Activated naive CD4-positive, alpha-beta T cell treated with anti-CD3 and anti-CD28 coated beads, Interleukin-2, amount 50 U/mL, for 16 hours (primary cell): ENCODE data around the gene STK16.
"Not testable (repeated sequence)": the region's sequence is repeated elsewhere in the genome, so short reads cannot be mapped to it uniquely, and the experiment has no call there.

Source experiments
- DNase-seq: peaks from one replicate; pipeline ENCODE4 v3.0.0-alpha.2; 2020

STK16 gene

DNA sequence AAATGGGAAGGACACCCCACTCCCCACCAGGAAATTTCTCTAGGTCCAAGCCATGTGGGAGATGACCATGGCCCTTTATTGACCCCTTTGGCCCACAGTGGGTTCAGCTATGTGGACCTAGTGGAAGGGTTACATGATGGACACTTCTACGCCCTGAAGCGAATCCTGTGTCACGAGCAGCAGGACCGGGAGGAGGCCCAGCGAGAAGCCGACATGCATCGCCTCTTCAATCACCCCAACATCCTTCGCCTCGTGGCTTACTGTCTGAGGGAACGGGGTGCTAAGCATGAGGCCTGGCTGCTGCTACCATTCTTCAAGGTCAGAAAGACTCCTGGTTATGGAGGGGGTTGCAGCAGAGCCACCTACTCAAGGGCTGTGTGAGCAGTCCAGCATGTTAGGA is 1.3 kb downstream of the STK16 start:
- no peak for DNase-seq

DNA sequence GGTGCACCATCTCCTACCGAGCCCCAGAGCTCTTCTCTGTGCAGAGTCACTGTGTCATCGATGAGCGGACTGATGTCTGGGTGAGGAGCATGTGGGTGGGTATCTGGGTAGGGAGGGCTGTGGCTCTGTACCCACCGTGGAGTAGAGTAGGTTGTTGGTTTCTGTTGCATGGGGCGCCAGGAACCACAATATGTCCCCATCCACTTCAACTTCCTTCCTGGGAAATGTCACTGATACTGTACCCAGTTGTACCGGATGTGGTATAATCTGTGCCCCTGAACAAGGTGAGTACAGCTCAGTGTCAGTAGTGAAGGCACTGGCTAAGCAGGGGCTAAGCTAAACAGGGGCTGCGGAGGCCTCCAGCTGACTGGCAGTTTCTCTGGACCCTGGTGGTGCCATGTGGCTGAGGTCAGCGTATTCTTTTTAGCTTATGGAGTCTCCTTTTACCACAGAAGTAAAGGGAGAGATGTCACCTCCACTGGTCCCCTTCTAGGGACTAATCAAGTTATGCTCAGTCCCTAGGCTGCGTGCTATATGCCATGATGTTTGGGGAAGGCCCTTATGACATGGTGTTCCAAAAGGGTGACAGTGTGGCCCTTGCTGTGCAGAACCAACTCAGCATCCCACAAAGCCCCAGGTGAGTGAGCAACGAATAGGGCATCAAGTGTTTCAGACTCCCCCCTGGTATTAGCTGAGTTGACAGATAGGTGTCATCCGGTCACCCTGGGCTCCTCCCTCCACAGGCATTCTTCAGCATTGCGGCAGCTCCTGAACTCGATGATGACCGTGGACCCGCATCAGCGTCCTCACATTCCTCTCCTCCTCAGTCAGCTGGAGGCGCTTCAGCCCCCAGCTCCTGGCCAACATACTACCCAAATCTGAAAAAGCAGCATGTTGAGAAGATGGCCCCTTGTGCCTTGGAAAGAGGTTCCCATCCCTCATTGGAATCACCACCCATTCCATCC is 2.7 kb downstream of the STK16 start:
- peak; percentile 56 for DNase-seq

DNA sequence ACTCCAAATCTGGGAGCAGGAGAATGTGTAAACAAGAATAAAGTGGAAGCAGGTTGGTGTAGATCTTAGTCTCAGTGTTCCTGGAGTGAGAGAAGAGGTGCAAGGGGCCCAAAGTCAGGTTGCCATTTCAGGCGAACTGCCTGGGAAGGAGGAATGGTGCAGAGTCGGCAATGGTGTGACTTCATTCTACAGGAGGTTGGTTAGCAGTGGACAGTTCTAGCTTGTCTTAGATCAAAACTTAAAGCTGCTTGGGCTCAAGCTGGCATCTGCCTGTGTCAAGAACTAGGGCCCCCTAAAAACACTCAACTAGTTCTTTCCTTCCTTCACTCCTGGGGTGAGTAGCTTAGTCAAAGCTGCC is 3.5 kb downstream of the STK16 start:
- DNase-seq, result no peak

DNA sequence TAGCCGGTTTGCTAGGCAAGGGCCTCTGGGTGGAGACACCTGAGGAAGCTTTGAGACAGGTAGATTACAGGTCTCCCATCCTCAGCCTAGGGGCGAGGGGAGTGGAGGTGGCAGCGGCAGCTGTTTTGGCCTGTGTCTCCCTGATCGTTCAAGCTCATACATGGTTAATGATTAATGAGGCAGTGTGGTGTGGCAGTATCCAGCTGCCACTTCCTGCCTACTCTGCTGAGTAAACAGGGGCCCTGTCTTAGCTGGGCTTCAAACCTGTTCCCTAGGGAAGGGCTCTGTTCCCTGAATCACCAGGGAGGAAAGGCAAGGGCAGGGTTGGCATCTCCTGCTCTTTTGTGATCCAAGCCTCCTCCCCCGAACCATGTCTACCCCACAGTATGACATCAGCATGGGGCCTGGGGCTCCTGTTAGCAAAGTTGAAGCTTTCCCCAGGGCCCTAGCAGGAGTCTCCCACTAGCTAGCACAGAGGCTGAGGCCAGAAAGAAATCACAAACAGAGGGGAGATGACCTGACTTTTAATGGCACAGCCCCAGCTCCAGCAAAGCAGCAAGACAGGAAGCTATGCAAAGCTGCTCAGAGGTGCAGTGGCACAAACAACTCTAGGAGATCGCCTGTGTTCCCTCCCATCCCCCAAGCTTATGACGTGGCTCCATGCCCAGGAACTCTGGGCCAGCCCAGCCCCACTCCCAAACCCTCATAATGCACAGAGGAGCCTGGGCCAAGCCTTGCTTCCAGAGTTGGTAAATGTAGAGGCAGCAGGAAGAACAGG is 4.1 kb downstream of the STK16 start:
- DNase-seq, result no peak

DNA sequence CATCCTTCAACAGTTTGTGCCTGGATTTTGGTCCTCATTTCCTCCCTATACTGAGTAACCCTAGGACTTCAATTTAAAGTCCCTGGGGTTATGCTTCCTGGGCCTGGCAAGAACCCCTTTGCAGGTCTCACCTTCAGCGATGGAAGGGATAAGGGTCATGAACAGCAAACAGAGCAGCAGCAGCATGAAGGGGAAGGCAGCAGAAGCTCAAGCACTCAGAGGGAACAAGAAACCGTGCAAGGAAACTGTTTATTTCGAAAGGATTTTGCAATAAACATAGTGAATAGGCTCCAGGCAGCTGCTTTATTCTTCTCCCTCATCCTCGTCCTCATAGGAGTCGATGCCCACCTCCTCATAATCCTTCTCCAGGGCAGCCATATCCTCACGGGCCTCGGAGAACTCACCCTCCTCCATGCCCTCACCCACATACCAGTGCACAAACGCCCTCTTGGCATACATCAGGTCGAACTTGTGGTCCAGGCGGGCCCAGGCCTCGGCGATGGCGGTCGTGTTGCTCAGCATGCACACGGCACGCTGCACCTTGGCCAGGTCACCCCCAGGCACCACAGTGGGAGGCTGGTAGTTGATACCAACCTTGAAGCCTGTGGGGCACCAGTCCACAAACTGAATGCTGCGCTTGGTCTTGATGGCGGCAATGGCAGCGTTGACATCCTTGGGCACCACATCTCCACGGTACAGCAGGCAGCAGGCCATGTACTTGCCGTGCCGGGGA is 4.9 kb downstream of the STK16 start:
- no peak for DNase-seq

DNA sequence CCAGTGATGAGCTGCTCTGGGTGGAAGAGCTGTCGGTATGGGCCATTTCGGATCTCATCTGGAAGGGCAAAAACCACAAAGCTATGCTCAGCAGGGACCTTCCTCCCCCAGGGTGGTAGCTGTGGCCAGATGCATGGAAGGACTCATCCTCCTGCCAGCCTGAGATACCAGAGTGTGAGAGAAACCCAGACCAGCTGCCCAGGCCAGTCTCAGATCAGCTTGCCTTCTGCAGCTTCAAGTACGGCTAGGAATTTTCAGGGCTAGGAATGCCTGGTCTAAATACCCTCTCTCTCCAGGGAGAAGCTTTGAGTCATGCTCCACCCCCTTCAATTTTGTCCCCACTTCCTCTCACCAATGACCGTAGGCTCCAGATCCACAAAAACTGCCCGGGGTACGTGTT is 6.4 kb downstream of the STK16 start:
- DNase-seq, result no peak

DNA sequence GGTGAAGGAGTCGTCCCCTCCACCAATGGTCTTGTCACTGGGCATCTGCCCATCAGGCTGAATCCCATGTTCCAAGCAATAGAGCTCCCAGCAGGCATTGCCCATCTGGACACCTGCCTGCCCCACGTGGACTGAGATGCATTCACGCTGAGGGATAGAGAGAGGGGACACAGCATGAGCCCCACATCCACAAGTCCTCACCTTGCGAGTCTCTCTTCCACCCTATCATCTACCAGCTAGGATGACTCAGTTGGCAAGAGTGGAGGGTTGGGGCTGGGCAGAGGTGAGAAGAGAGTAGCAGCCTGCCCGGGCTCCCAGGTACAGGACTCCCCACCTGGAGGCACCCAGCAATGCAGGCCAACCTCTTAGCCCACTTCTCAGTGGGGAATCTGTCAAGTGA is 6.8 kb downstream of the STK16 start:
- peak; percentile 40 for DNase-seq

DNA sequence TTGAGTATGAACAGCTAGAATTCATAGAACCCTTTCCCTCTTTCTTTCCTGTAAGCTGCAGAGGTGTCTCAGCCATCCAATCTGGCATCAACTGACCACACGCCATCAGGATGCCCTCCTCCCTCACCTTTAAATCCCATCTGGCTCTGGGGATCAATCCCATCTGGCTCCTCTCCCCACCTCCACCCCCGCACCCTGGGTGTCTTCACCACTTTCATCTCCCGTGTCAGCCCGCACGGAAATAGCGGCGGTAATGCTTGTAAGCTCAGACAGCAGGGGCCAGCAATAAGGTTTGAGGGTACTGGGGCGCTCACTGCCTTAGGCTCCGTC is 7.3 kb downstream of the STK16 start:
- peak; percentile 48 for DNase-seq

DNA sequence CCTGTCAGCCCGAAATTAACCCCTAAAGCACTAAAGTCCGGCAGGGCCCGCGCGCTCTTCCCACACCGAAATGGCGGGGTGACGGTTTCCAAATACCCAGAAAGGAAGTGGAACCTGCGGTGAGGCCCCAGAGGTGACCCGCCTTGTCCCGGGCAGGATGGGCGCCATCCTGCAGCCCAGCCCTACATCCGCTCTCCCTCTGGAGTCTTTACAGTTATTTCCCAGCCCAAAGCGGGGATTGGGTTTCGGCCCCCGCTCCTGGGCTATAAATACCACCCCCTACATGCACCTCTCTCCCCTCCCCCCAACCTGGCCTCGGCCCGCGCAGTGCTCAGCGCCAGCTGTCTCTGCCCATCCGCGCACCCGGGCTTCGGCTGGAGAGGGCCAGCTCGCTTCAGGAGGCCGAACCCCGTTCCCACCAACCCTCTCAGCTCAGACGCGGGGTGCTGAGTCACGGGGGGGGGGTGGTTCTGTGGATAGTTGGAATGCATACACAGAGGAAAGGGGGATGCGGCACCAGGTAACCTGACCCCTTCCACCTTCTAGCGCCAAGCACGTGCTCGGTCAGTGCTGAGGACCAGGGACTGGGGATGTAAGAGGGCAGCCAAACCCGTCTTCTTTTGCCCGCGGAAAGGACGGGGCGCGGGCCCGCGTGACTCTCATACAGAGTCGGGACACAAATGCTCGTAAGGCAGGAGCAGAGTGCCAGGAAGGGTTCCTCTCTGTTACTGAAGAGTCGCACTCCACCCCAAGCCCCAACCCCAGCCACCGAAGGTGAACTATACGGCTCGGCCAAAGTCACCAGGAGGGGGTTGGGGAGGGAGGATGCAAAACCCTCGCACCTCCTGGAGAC is 7.8 kb downstream of the STK16 start, which contains the start of gene TUBA4B:
TSS of gene TUBA4B (plus strand) at position 344 of the 853 bp plus-strand sequence. CDS start at position 509, 165 bp downstream.
- DNase-seq, result peak; percentile 47

DNA sequence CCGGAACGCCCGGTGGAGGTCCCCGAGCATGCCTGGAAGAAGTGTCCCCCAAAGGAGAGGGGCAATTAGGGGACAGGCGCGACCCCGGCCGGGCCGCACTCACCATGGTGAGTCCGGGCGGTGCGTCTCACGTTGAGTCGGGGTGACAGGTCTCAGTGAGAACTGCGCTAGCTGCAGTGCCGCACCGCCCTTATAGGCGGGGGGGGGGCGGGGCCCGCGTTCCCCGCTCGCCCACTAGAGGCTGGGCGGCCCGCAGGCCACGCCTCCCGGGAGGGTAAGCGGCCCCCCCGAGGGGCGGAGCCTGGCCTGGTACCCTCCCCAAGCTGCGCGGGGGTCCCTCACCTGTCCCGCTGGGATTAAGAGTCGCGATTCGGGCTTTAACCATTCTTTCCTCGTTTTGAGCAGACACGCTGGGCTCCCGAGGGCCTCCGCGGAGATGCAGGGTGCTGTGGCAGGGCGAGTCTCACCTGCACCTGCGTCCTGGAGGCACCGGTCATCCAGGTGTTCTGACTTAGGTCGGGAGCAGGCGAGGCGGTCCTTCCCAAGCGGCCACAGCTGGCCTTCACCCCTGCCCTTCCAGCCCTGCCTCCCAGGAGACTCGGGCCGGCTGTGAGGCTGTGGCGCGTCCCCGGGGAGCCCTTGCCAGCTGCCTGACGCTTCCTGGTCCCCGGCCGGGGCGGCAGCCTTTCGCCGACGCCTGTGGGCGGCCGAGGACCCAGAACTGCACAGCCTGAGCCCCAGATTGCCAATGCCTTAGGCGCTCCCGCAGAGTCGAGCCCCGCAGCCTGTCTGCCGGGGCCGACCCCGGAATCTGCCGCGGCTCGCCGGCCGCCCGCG is 8.7 kb downstream of the STK16 start, which contains the start of gene TUBA4A:
TSS of gene TUBA4A (minus strand) at position 166 of the 837 bp plus-strand sequence. CDS start at position 106, 60 bp downstream.
- DNase-seq, result peak; percentile 91

DNA sequence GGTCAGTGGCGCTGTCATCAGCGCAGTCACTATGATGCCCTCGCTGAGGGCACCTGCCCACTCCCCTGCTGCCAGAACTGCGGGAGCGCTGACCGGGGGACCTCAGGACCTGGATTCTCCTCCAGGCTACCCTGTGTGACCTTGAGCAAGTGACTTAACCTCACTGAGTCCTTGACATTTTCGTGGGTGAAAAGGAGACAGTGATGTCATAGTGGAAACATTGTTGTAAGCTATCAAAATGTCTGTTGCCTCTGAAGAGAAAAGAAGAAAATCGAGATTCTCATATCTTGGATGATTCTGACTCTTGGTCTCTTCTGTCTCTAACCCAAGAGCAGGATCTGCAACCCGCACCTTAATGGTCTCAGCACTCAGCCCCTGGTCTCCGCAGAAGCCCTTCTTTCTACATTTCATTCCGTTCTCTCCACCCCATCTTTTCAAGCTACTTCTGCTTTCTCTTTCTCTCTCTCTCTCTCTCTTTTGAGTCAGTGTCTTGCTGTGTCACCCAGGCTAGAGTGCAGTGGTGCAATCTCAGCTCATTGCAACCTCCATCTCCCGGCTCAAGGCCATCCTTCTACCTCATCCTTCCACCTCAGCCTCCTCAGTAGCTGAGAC is 9.4 kb downstream of the STK16 start:
- peak; percentile 46 for DNase-seq

DNA sequence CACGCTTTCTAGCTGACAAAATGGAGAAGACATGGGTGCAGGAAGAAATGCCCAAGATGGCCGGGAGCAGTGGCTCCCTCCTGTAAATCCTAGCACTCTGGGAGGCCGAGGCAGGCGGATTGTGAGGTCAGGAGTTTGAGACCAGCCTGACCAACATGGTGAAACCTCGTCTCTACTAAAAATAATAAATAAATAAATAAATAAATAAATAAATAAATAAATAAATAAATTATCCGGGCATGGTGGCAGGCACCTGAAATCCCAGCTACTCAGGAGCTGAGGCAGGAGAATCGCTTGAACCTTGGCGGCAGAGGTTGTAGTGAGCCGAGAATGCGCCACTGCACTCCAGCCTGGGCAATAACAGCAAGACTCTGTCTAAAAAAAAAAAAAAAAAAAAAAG is 13.7 kb downstream of the STK16 start:
- not testable (repeated sequence) for DNase-seq

DNA sequence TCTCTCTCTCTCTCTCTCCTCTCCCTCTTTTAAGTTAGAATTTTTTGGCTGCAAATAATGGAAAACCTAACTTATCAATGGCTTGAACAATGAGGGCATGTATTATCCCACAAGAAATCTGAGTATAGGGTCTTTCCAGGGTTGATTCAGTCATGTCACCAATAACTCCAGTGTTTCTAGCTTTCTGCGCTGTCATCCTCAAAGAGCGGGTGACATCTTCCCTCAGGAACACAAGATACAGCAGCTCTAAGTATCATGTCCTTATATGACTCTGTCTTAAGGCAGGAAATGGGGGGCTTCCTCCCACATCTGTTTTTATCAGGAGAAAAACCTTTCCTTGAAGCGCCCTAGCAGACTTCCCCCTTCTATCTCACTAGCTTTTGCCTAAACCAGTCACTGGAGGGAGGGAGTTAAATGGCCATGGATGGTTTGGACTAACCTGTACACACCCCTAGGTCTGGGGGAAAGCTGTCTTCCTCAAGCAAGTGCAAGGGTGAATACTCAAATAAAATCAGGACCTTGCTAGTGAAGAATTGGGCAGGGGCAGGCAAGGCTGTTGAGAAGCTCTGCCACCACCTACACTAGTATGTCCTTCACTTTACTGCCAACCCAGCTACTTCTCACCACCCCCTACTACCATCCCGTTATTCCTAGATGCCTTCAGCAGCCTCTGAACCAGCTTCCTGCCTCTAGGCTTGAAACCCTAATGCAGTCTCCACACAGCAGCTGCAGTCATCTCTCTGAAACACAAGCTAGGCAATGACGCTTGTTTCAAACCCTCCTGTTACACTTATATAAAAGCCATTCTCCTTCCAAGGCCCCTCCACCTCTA is 16.0 kb downstream of the STK16 start:
- no peak for DNase-seq

DNA sequence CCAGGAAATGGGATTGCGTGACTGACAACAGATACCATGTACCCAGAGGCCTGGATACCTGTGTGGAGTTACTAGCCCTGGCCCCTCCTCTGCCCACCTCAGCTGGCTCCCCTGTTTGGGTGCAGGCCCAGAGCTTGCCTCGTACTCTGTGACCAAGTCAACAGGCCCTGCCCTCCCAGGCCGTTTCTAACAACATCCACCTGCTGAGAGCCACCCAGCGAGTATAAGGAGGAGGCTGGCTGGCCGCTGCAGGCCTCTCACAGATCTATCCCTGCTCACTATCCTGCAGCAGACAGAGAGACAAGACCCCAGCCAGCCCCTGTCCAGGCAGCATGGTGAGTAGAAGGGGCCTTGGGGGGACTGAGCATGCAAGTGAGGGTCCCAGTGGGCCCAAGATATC is 21.0 kb downstream of the STK16 start:
- no peak for DNase-seq

DNA sequence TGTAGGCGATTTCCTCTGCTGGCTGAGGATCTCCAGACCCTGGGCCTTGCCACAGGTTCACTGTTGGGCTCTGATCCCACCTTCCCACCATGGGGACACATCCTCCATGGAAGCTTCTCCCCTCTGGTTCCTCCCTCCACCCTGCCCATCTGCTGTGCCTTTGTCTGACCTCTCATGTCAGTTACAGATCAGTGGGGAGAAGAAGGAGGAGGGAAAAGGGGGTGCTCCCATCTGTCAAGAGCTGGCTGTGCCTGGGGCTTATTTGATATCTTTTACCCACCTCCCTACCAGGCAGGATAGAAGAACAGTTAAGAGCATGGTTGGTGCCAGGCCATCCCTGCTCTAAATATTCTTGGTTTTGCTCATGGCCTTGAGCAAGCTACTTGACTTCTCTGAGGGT is 21.6 kb downstream of the STK16 start:
- no peak for DNase-seq

DNA sequence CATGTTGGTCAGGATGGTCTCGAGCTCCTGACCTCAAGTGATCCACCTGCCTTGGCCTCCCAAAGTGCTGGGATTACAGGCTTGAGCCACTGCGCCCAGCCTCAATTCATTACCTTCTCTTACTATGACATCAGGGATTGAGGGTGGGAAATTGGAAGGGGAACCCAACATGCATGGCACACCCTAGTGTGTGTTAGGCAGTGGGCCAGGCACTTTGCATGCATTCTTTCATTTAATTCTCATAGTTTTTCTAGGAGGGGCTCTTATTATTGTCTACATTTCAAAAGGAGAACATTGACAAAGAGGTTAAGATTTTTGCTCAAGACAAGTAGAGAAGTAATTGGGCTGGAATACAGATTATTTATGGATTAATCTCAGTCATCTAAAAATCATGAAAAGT is 23.0 kb downstream of the STK16 start:
- DNase-seq, result no peak

DNA sequence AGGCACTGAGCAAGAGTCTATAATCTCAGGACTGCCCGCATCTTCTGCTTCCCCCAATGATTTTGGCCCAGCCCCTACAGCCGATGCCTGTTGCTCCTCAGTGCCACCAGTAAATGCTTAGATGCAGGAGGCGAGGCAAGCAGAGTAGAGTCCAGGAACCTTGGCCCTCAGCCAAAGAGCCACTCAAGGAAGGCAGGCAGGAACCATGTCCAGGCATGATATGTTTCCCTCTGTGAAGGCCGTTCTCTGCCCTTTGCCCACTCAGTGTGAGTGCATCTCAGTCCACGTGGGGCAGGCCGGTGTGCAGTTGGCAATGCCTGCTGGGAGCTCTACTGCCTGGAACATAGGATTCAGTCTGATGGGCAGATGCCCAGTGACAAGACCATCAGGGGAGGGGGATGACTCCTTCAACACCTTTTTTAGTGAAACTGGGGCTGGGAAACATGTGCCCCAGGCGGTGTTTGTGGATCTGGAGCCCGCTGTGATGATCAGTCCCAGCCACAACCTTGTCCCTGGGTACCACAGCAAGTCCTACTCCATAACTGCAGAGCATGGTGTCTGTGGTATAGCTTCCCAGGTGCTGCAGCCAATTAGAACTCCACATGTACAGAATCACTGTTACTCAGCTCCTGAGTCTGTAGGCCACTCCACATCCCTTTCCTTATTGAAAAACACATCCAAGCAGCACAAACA is 24.2 kb downstream of the STK16 start:
- no peak for DNase-seq

DNA sequence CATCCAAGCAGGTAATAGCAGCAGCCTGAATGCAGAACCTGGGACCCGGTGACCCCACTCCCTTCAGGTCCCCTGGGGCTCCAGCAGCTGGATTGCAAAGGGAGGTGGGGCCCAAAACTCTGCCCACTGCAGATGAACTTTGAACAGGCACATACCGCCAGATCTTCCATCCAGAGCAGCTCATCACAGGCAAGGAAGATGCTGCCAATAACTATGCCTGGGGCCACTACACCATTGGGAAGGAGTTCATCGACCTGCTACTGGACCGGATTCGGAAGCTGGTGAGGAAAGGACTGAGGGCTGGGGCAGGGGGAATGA is 24.7 kb downstream of the STK16 start:
- no peak for DNase-seq

DNA sequence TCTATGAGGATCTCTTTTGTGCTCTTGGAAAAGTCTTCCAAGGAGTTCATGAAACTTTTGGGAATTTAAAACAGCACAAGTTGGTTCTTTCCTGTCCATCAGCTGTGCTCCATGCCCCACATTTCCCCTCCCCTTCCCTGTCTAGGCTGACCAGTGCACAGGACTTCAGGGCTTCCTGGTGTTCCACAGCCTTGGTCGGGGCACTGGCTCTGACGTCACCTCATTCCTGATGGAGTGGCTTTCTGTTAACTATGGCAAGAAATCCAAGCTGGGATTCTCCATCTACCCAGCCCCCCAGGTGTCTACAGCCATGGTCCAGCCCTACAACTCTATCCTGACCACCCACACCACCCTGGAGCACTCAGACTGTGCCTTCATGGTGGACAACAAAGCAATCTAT is 25.7 kb downstream of the STK16 start:
- no peak for DNase-seq

DNA sequence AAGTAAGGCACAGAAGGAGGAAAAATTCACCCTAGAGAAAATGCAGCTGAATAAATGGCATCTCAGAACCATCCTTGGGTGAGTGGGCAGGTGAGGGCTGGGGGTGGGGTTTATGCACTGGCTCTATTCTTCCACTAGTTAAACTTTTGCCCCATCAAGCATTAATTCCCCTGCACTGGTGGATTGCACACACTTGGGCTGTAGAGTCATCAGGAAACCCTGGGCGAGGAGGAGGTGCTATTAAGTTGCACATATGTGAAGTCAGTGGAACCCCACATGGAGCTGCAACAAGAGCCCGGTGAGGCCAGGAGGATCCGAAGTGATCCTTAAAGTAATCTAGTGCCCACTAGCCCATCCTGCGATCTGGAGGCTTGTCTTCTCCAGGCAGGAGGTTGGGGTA is 27.1 kb downstream of the STK16 start:
- no peak for DNase-seq
